Ovary (tissue), 9 donors: ENCODE results near the gene FGD4. TPM values are rescaled to one million over a fixed set of nuclear protein-coding genes. Genes with fewer than 3 reads are reported as not detected.

Source experiments
- DNase-seq, 5 donors: peaks; one replicate each; pipeline ENCODE4 v3.0.0-alpha.2; 2019 to 2020
- H3K27ac ChIP-seq, 2 donors: fragments of 200-600 bp; one replicate each; pipeline versions ENCODE4 v1.5.1 to v1.8.0; 2019 to 2022
- H3K27me3 ChIP-seq: fragments of 200-600 bp; one replicate; pipeline ENCODE4 v1.8.0; 2022
- H3K36me3 ChIP-seq: fragments of 200-600 bp; sonication (generic); one replicate; pipeline ENCODE4 v1.5.1; 2019
- H3K4me1 ChIP-seq: one replicate; pipeline ENCODE4 v1.8.1; 2013; ENCODE audit warnings: mild to moderate bottlenecking, moderate library complexity; ENCODE audit not compliant: insufficient read depth
- H3K4me3 ChIP-seq: fragments of 200-600 bp; sonication (generic); one replicate; pipeline ENCODE4 v1.5.1; 2017
- H3K9me3 ChIP-seq, 2 donors: fragments of 200-600 bp in 1 of 2; sonication (generic) in 1 of 2; one replicate each; pipeline versions ENCODE4 v1.5.1 to v1.8.1; 2013 to 2019; ENCODE audit warnings: mild to moderate bottlenecking in 1 of 2, moderate library complexity in 1 of 2
- CTCF ChIP-seq, 3 donors: fragments of 450-650 bp in 2 of 3; fragments of 200-600 bp in 1 of 3; IDR thresholded peaks; one replicate each; pipeline versions ENCODE4 v1.5.1 to v1.8.0; 2016 to 2022; ENCODE audit warnings: antibody characterized with exemption in 3 of 3, mild to moderate bottlenecking in 1 of 3
- EP300 ChIP-seq: sonication (generic); formaldehyde crosslinking; IDR thresholded peaks from one replicate; pipeline ENCODE4 v1.6.1; 2017; ENCODE audit warnings: antibody characterized with exemption
- POLR2A ChIP-seq: fragments of 450-650 bp; IDR thresholded peaks from one replicate; pipeline ENCODE4 v1.6.1; 2017; ENCODE audit warnings: antibody characterized with exemption, mild to moderate bottlenecking, moderate library complexity
- WGBS, 3 donors: extraction: QIAGEN DNeasy Blood & Tissue Kit in 1 of 3; methylation state at CpG; one replicate each; pipeline versions ENCODE4 v1.1.5 to v1.1.7; 2013 to 2017; 5-methylcytosine and 5-hydroxymethylcytosine counted together
- intact Hi-C, 4 donors: fragments of 100-400 bp; cut with DNase I; formaldehyde crosslinking; loops; one replicate each; pipeline versions ENCODE4 v1.11.0 to v1.15.1; 2022 to 2023
- polyA plus RNA-seq, 2 donors: library from polyadenylated mRNA; stranded (reverse); fragments of 200-250 nt in 1 of 2; fragments of 350-450 nt in 1 of 2; fragmentation: Illumina TruSeq in 1 of 2; extraction: RNeasy Lipid Tissue Mini Kit (QIAGEN cat#74804) in 1 of 2; gene quantifications; one replicate each; pipeline ENCODE4 v1.2.3, GENCODE V29; 2013 to 2014
- total RNA-seq, 7 donors: library from RNA; depleted of rRNA in 2 of 7; stranded (reverse); fragments of >200 nt in 2 of 7; fragmentation: NEBNext Ultra II Directional in 3 of 7; extraction: Animal tissue kit (Norgen Biotek cat#: 25700) in 3 of 7; gene quantifications; one replicate each; pipeline versions ENCODE4 v1.1.0 to v1.2.4, GENCODE V29; 2016 to 2023
- donor health status: DM: no; HTN: no; CAD: no; lungs with moderate emphysema.
- donor health status: DM: no; HTN: no; CAD: no.
- donor health status: Bipolar disorder and iron deficiency.
- donor health status: DM: yes; HTN: yes; CAD: no.
- donor health status: DM: no; HTN: no; CAD: no.
- donor health status: DM: yes; HTN: yes; CAD: no.

Gene FGD4
- total and polyA plus RNA-seq, 9 donors: 14.6 to 85.0 (median 51.6) TPM

GRCh38 chr12:32533971-32534590 is 134.7 kb downstream of the FGD4 start:
- intact Hi-C loops: no loop called here
- 0 to 1% (median 1%) methylated on average over 6 of the region's 6 CpGs for WGBS, 3 donors
- TF ChIP-seq POLR2A (no peak), CTCF (IDR thresholded peaks at IDR 0.05) (no peak), EP300 (no peak)
- H3K4me1 ChIP-seq: peaks cover 8% of the 10 kb centered on the region
- H3K27ac ChIP-seq: peak overlapping the region; percentile 17 to 73
- peak overlapping the region; percentile 35 for H3K4me3 ChIP-seq
- peak in 4 of 5 donors; percentile 39 to 53 (median 49) for DNase-seq
- H3K36me3 ChIP-seq: no peaks in the 10 kb centered on the region
- H3K27me3 ChIP-seq: no peaks in the 10 kb centered on the region
- H3K9me3 ChIP-seq: no peaks in the 10 kb centered on the region

DNA sequence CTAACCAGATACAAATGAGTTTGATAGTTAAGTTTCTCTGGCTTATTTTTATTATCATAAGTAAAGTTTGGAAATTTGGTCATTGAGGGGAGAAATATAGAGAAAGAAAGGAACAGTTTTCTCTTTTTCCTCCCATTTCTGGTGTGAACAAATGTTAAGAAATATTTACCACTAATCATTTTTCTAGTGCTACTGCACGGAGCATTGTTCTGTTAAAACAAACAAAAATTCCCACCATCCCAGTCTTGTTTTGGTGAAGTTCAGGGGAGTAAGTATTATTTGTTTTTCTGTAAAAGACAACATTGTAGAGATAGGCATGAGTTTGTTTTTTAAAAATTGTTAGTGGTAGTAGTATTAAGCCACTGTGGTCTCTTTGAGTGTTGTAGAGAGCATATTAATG is 135.3 kb downstream of the FGD4 start:
- WGBS, 3 donors: 0 to 5% (median 1%) methylated on average over 1 of the region's 1 CpG
- DNase-seq: no peak
- no peaks in the 10 kb centered on the region for H3K9me3 ChIP-seq
- TF ChIP-seq CTCF (IDR thresholded peaks at IDR 0.05) (no peak), EP300 (no peak), POLR2A (no peak)
- intact Hi-C loops: no loop called here
- no peaks in the 10 kb centered on the region for H3K36me3 ChIP-seq
- peaks cover 8% of the 10 kb centered on the region for H3K4me1 ChIP-seq
- H3K4me3 ChIP-seq: peak overlapping the region; percentile 35
- peak overlapping the region; percentile 17 to 73 for H3K27ac ChIP-seq
- H3K27me3 ChIP-seq: no peaks in the 10 kb centered on the region

GRCh38 chr12:32535288-32535999 is 136.1 kb downstream of the FGD4 start:
- peak overlapping the region; percentile 17 to 73 for H3K27ac ChIP-seq
- TF ChIP-seq POLR2A (no peak), EP300 (no peak)
- peak overlapping the region; percentile 35 for H3K4me3 ChIP-seq
- no peaks in the 10 kb centered on the region for H3K9me3 ChIP-seq
- no peaks in the 10 kb centered on the region for H3K36me3 ChIP-seq
- no peaks in the 10 kb centered on the region for H3K27me3 ChIP-seq
- 0 to 1% (median 1%) methylated on average over 6 of the region's 6 CpGs for WGBS, 3 donors
- peak; percentile 62 to 83 (median 74) for DNase-seq
- intact Hi-C loops: no loop called here
- H3K4me1 ChIP-seq: peaks cover 8% of the 10 kb centered on the region

- H3K9me3 ChIP-seq: no peaks in the 10 kb centered on the region
- TF ChIP-seq POLR2A: no peak
- no peak for TF ChIP-seq EP300
- TF ChIP-seq CTCF (IDR thresholded peaks at IDR 0.05): no peak
- H3K27ac ChIP-seq: peak overlapping the region in 1 of 2 donors; percentile 40
- DNase-seq: no peak
- intact Hi-C loops: no loop called here
- 4 to 21% (median 10%) methylated on average over 1 of the region's 1 CpG for WGBS, 3 donors
- no peaks in the 10 kb centered on the region for H3K27me3 ChIP-seq
- peaks cover 9% of the 10 kb centered on the region for H3K4me1 ChIP-seq
- no peaks in the 10 kb centered on the region for H3K36me3 ChIP-seq
- H3K4me3 ChIP-seq: peak overlapping the region; percentile 35
Measured at GRCh38 chr12:32536000-32536345, 136.6 kb downstream of the FGD4 start.
